K562 (cell line): ENCODE measurements around the gene EPB41L2. TPM values are rescaled to one million over a fixed set of nuclear protein-coding genes. Genes with fewer than 3 reads are reported as not detected.

Experiments
- ATAC-seq: fragments of 200-7000 bp; cut with Tn5 transposase; 3 replicates; pipeline ENCODE4 v1.9.1; 2020; ENCODE audit warnings: moderate library complexity
- BruUV-seq: library from RNA; stranded (reverse); fragments of 400-500 nt; replicated peaks from 2 replicates; lab custom pipeline; 2021; lab: Mats Ljungman, UMichigan
- CTCF ChIA-PET: fragments of 300-600 bp; formaldehyde crosslinking; extraction: SDS; loops from one replicate; lab custom pipeline; 2021; ENCODE audit warnings: low intra/inter-chr PET ratio; lab: Yijun Ruan, JAX
- POLR2A ChIA-PET: fragments of 300-600, 350-650 bp; sonication (Branson Sonifier 250); formaldehyde crosslinking; extraction: SDS; loops from one replicate; lab custom pipeline; 2021; ENCODE audit warnings: antibody characterized with exemption, inconsistent platforms; lab: Yijun Ruan, JAX
- DNase-seq, 4 experiments: peaks; one replicate each; pipeline versions ENCODE4 v3.0.0 to v3.0.0-alpha.2; 2011 to 2018; ENCODE audit warnings: low spot score in 3 of 4, mixed read lengths in 3 of 4; ENCODE audit errors: extremely low read depth in 1 of 4
- FAIRE-seq: peaks from 2 replicates; lab custom pipeline; 2011; peaks lifted over from hg19 to GRCh38; lab: Jason Lieb, UNC
- H2AFZ ChIP-seq: 2 replicates; pipeline ENCODE4 v1.6.0; 2011; ENCODE audit warnings: low read depth, low read length, control low read depth, inconsistent platforms
- H3K27ac ChIP-seq: fragments of 200-600 bp; 3 replicates; pipeline ENCODE4 v1.8.0; 2011; ENCODE audit warnings: low read depth, mild to moderate bottlenecking, control low read depth, inconsistent platforms, low read length, moderate library complexity, mixed read lengths; ENCODE audit errors: extremely low read depth
- H3K27me3 ChIP-seq, 2 experiments: fragments of 300-600 bp in 1 of 2; 2 replicates in 1 of 2; 3 replicates in 1 of 2; pipeline versions ENCODE4 v1.6.0 to v1.8.0; 2011; ENCODE audit warnings: inconsistent platforms in 2 of 2, low read length in 2 of 2, mild to moderate bottlenecking in 1 of 2, mixed read lengths in 1 of 2, moderate library complexity in 1 of 2; ENCODE audit not compliant: control insufficient read depth in 2 of 2, insufficient read depth in 2 of 2
- H3K36me3 ChIP-seq: fragments of 300-600 bp; 3 replicates; pipeline ENCODE4 v1.8.0; 2011; ENCODE audit warnings: mild to moderate bottlenecking, low read length, inconsistent platforms; ENCODE audit not compliant: control insufficient read depth, insufficient read depth
- H3K4me1 ChIP-seq, 2 experiments: fragments of 200-600 bp in 1 of 2; replicated peaks in 1 of 2; 2 replicates in 1 of 2; 3 replicates in 1 of 2; pipeline versions ENCODE4 v1.5.1 to v1.8.0; 2011; ENCODE audit warnings: inconsistent platforms in 2 of 2, low read length in 2 of 2, mild to moderate bottlenecking in 1 of 2, mixed read lengths in 1 of 2, moderate library complexity in 1 of 2; ENCODE audit not compliant: control insufficient read depth in 2 of 2, insufficient read depth in 2 of 2
- H3K4me2 ChIP-seq: 2 replicates; pipeline ENCODE4 v1.6.1; 2011; ENCODE audit warnings: low read length, control low read depth, inconsistent platforms, mixed read lengths; ENCODE audit not compliant: insufficient read depth
- H3K4me3 ChIP-seq: fragments of 200-600 bp; sonication (generic), shearing (Covaris generic); 2 replicates; pipeline ENCODE4 v1.5.1; 2016; ENCODE audit warnings: control low read depth, inconsistent platforms
- H3K79me2 ChIP-seq: fragments of 200-600 bp; 3 replicates; pipeline ENCODE4 v1.8.0; 2011; ENCODE audit warnings: low read length, inconsistent platforms; ENCODE audit not compliant: control insufficient read depth, insufficient read depth
- H3K9ac ChIP-seq, 2 experiments: 2 replicates each; pipeline versions ENCODE4 v1.6.0 to v1.6.1; 2011; ENCODE audit warnings: low read depth in 2 of 2, low read length in 2 of 2, control low read depth in 1 of 2, inconsistent platforms in 1 of 2, mild to moderate bottlenecking in 1 of 2, mixed read lengths in 1 of 2; ENCODE audit not compliant: insufficient read depth in 1 of 2
- H3K9me1 ChIP-seq: one replicate; pipeline ENCODE4 v1.6.0; 2011; ENCODE audit warnings: inconsistent platforms, mild to moderate bottlenecking, low read length, moderate library complexity; ENCODE audit not compliant: control insufficient read depth, insufficient read depth
- H3K9me3 ChIP-seq: replicated peaks from 2 replicates; pipeline ENCODE4 v1.5.1; 2011; ENCODE audit warnings: low read depth, low read length, inconsistent platforms; ENCODE audit not compliant: control insufficient read depth, insufficient read depth
- H4K20me1 ChIP-seq: replicated peaks from 2 replicates; pipeline ENCODE4 v1.6.1; 2011; ENCODE audit warnings: low read length, inconsistent platforms, mixed read lengths; ENCODE audit not compliant: control insufficient read depth, insufficient read depth
- ARID1B ChIP-seq: fragments of 450-650 bp; IDR thresholded peaks from 2 replicates; pipeline ENCODE4 v1.6.1; 2016; ENCODE audit warnings: antibody characterized with exemption, mild to moderate bottlenecking, inconsistent platforms
- CBFA2T2 ChIP-seq: fragments of 450-650 bp; conservative IDR thresholded peaks from 2 replicates; pipeline ENCODE4 v1.6.1; 2017; ENCODE audit warnings: mild to moderate bottlenecking
- CBFA2T3 ChIP-seq: fragments of 450-650 bp; IDR thresholded peaks from 2 replicates; pipeline ENCODE4 v1.6.1; 2017
- CTBP1 ChIP-seq: fragments of 450-650 bp; IDR thresholded peaks from 2 replicates; pipeline ENCODE4 v1.6.1; 2016; ENCODE audit warnings: borderline replicate concordance
- DPF2 ChIP-seq: fragments of 450-650 bp; IDR thresholded peaks from 2 replicates; pipeline ENCODE4 v1.6.1; 2016
- EP300 ChIP-seq: IDR thresholded peaks from 2 replicates; pipeline ENCODE4 v1.6.1; 2012; ENCODE audit warnings: low read length, improper control_type of control experiment
- ESRRA ChIP-seq: fragments of 450-650 bp; IDR thresholded peaks from 2 replicates; pipeline ENCODE4 v1.6.1; 2014; ENCODE audit warnings: low read depth, mild to moderate bottlenecking, moderate library complexity, borderline replicate concordance
- ILF3 ChIP-seq: fragments of 450-650 bp; IDR thresholded peaks from 2 replicates; pipeline ENCODE4 v1.6.1; 2018; ENCODE audit warnings: antibody characterized with exemption, mild to moderate bottlenecking, moderate library complexity, borderline replicate concordance
- KDM1A ChIP-seq, 2 experiments: fragments of 450-650 bp; IDR thresholded peaks; 2 replicates each; pipeline ENCODE4 v1.6.1; 2016; ENCODE audit warnings: mild to moderate bottlenecking in 2 of 2
- MECOM ChIP-seq: fragments of 250-450 bp; sonication (Bioruptor Pico); IDR thresholded peaks from 2 replicates; pipeline ENCODE4 v1.8.0; 2022; ENCODE audit warnings: inconsistent platforms
- MTA2 ChIP-seq: fragments of 450-650 bp; IDR thresholded peaks from 2 replicates; pipeline ENCODE4 v1.6.1; 2016; ENCODE audit warnings: low read depth
- NCOR1 ChIP-seq: fragments of 450-650 bp; IDR thresholded peaks from 2 replicates; pipeline ENCODE4 v1.6.1; 2016; ENCODE audit warnings: mild to moderate bottlenecking, moderate library complexity
- NFIX ChIP-seq: fragments of 250-450 bp; sonication (Bioruptor Pico); IDR thresholded peaks from 2 replicates; pipeline ENCODE4 v1.4.0; 2020; ENCODE audit warnings: low read depth, mild to moderate bottlenecking, moderate library complexity
- OTX1 ChIP-seq: fragments of 450-650 bp; formaldehyde crosslinking; IDR thresholded peaks from 2 replicates; pipeline ENCODE4 v1.4.0; 2022; ENCODE audit warnings: mild to moderate bottlenecking
- RCOR1 ChIP-seq, 2 experiments: IDR thresholded peaks; 2 replicates each; pipeline ENCODE4 v1.6.1; 2012; ENCODE audit warnings: low read depth in 2 of 2, low read length in 2 of 2, borderline replicate concordance in 1 of 2, improper control_type of control experiment in 1 of 2
- SOX6 ChIP-seq: fragments of 450-650 bp; IDR thresholded peaks from 2 replicates; pipeline ENCODE4 v1.6.1; 2014; ENCODE audit warnings: mild to moderate bottlenecking
- TAL1 ChIP-seq: fragments of 450-650 bp; IDR thresholded peaks from 2 replicates; pipeline ENCODE4 v1.6.1; 2016; ENCODE audit warnings: mild to moderate bottlenecking
- TCF3 ChIP-seq: sonication (generic); formaldehyde crosslinking; IDR thresholded peaks from 2 replicates; pipeline ENCODE4 v1.4.0; 2020; ENCODE audit warnings: mild to moderate bottlenecking, missing genetic modification reagents
- TEAD4 ChIP-seq, 2 experiments: sonication (generic) in 1 of 2; formaldehyde crosslinking in 1 of 2; IDR thresholded peaks; 2 replicates each; pipeline versions ENCODE4 v1.6.1 to v1.8.0; 2012 to 2022; ENCODE audit warnings: borderline replicate concordance in 1 of 2, inconsistent platforms in 1 of 2, low read length in 1 of 2, mild to moderate bottlenecking in 1 of 2, missing genetic modification reagents in 1 of 2
- ZEB2 ChIP-seq: fragments of 450-650 bp; IDR thresholded peaks from 2 replicates; pipeline ENCODE4 v1.6.1; 2016
- WGBS: fragments of 100-300 bp; shearing (Covaris generic); methylation state at CpG from one replicate; pipeline ENCODE4 v1.1.6; 2016; ENCODE audit warnings: low coverage, mixed read lengths; ENCODE audit not compliant: insufficient coverage; ENCODE audit errors: missing lambda C conversion rate; 5-methylcytosine and 5-hydroxymethylcytosine counted together
- in situ Hi-C: fragments of 300-500 bp; cut with MboI; formaldehyde crosslinking; loops from 4 replicates; pipeline ENCODE4 v1.15.0; 2018; ENCODE audit warnings: inconsistent platforms, mixed read lengths
- intact Hi-C: fragments of 100-400 bp; cut with micrococcal nuclease; formaldehyde crosslinking; loops from 2 replicates; pipeline ENCODE4 v1.14.2; 2022
- polyA plus RNA-seq, 8 experiments: library from polyadenylated mRNA; depleted of rRNA in 4 of 8; stranded (reverse) in 5 of 8; unstranded in 3 of 8; fragments of >200 nt; fragmentation: Nextera tagmentation in 2 of 8; fragmentation: Illumina TruSeq in 1 of 8; extraction: Ambion mirVana in 2 of 8; extraction: Trizol in 1 of 8; gene quantifications; 2 replicates each; pipeline versions ENCODE4 v1.2.1 to v1.2.3, GENCODE V29; 2011 to 2014; ENCODE audit warnings: inconsistent platforms in 1 of 8, missing spikeins in 1 of 8
- total RNA-seq, 7 experiments: library from RNA; depleted of rRNA in 6 of 7; stranded (reverse); fragments of >200 nt in 6 of 7; fragmentation: Illumina TruSeq in 2 of 7; extraction: Trizol in 2 of 7; gene quantifications; 2 replicates each; pipeline versions ENCODE4 v1.2.1 to v1.2.3, GENCODE V29; 2011 to 2021; ENCODE audit warnings: low replicate concordance in 1 of 7
- TF ChIP-seq, protein P1 (sequence below), 2 experiments: fragments of 250-450 bp in 1 of 2; fragments of 450-650 bp in 1 of 2; sonication (Bioruptor Pico) in 1 of 2; IDR thresholded peaks; 2 replicates each; pipeline versions ENCODE4 v1.6.1 to v1.8.0; 2016 to 2021; ENCODE audit warnings: mild to moderate bottlenecking in 2 of 2, moderate library complexity in 2 of 2, missing compliant biosample characterization in 1 of 2, missing genetic modification characterization in 1 of 2

The EPB41L2 gene
- total and polyA plus RNA-seq, 9 of the 15 experiments (the other 6 are each of a cell fraction or from before 2014, with no cell fraction given): 5.1 to 53.6 (median 25.0) TPM

DNA sequence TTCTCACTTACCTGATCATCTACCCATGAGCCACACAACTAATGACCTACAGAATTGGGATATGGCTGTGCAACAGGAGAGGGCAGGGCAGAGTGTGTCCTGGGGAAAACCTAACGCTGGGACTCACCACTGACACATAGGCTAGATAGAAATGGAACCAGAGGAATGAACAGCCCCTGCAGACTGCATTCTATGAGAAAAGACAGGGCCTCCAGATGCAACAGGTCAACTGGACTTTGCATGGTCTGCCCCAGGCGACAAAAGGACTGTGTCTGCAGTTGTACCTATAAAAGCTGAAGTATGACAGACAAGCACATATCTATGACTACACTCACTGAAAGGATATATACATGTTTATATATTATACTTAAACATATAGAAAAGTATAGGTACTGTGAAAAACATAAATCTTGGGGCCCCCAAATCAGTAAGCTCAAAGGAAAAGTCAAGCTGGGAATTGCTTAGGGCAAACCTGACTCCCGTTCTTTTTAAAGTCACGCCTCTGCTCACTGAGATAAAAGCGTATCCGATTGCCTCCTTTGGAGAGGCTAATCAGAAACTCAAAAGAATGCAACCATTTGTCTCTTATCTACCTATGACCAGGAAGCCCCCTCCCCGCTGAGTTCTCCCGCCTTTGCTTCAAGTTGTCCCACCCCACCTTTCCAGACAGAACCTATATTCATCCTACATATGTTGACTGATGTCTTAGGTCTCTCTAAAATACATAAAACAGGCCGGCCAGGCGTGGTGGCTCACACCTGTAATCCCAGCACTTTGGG, 68.5 kb downstream of the EPB41L2 start:
- BruUV-seq: no TSS peak
- peak overlapping the region in 1 of 2 experiments; percentile 35; a peak in 3 of 4 replicates for H3K9ac ChIP-seq
- FAIRE-seq: no peak
- intact Hi-C loops: loop anchor here (2.0 kb wide), 1 partner anchor 68 kb away; the partner anchor contains the start of gene EPB41L2
- no peaks in the 10 kb centered on the region for H3K9me1 ChIP-seq
- TF ChIP-seq MTA2 (no peak), EP300 (peak; percentile 43; the same call in 1 of the 2 replicates), NFIX (no peak), ESRRA (peak; percentile 14; the same call in 1 of the 2 replicates), KDM1A (IDR thresholded peaks at IDR 0.05) (0 out of 4 replicates have a peak, but pooled peaks of 1 of the 2 experiments have one; percentile 37), CTBP1 (peak; percentile 32; the same call in 1 of the 2 replicates), NCOR1 (peak; percentile 46; the same call in 1 of the 2 replicates), ZEB2 (peak; percentile 62), MECOM (CRISPR knock-in tag) (no peak), DPF2 (peak; percentile 46; the same call in 1 of the 2 replicates), TEAD4 (IDR thresholded peaks at IDR 0.05; ENCODE audit: low read length) (peak; percentile 27; the same call in 1 of the 2 replicates), TEAD4 (CRISPR knock-in tag; IDR thresholded peaks at IDR 0.05; ENCODE audit: borderline replicate concordance) (no peak), TAL1 (peak; percentile 62; the same call in 1 of the 2 replicates), CBFA2T3 (peak; percentile 76), TCF3 (CRISPR knock-in tag) (peak; percentile 43), OTX1 (CRISPR knock-in tag) (no peak), SOX6 (peak; percentile 71), RCOR1 (IDR thresholded peaks at IDR 0.05; ENCODE audit: borderline replicate concordance in 1 of 2, low read depth in 2 of 2, low read length in 2 of 2) (peak in 1 of 2 experiments; percentile 16; a peak in 1 of 4 replicates), CBFA2T2 (peak; percentile 60), ARID1B (peak; percentile 60), ILF3 (no peak)
- TF ChIP-seq, protein P1, sequence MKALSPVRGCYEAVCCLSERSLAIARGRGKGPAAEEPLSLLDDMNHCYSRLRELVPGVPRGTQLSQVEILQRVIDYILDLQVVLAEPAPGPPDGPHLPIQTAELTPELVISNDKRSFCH (CRISPR knock-in tag; IDR thresholded peaks at IDR 0.05): no peak
- TF ChIP-seq, protein P1 (tag; IDR thresholded peaks at IDR 0.05): 0 out of 2 replicates have a peak, but pooled peaks have one; percentile 26
- TF ChIP-seq, all 486 proteins: peak for 16
- ATAC-seq (peak; percentile 56), DNase-seq (peak in 1 of 4 experiments; percentile 47)
- ChIA-PET CTCF (no interaction called here), POLR2A (interaction anchor here (0.8 to 1.7 kb wide), 2 partner anchors 9 to 21 kb away, joined by 3 to 4 read pairs; no protein-coding TSS in a partner anchor)
- H3K4me1 ChIP-seq: peaks cover 8 to 19% of the 10 kb centered on the region in 2 experiments; a peak in 4 of 5 replicates
- peak overlapping the region; percentile 48 for H2AFZ ChIP-seq
- peak overlapping the region; percentile 60 for H3K27ac ChIP-seq
- H4K20me1 ChIP-seq: no peaks in the 10 kb centered on the region
- peaks cover 44% of the 10 kb centered on the region for H3K79me2 ChIP-seq
- H3K9me3 ChIP-seq: no peaks in the 10 kb centered on the region
- no peaks in the 10 kb centered on the region for H3K27me3 ChIP-seq
- in situ Hi-C loops: no loop called here
- peak overlapping the region; percentile 57 for H3K4me2 ChIP-seq
- 22% methylated on average over 10 of the region's 10 CpGs for WGBS
- H3K4me3 ChIP-seq: no peak overlapping the region
- H3K36me3 ChIP-seq: no peaks in the 10 kb centered on the region
